SHP77 (cell line): Measurements from ENCODE around the gene C6orf136.

ENCODE experiments used
- DNase-seq, 2 experiments: peaks; one replicate each; lab custom pipeline; 2025; lab: John Stamatoyannopoulos, UW

The C6orf136 gene, protein sequence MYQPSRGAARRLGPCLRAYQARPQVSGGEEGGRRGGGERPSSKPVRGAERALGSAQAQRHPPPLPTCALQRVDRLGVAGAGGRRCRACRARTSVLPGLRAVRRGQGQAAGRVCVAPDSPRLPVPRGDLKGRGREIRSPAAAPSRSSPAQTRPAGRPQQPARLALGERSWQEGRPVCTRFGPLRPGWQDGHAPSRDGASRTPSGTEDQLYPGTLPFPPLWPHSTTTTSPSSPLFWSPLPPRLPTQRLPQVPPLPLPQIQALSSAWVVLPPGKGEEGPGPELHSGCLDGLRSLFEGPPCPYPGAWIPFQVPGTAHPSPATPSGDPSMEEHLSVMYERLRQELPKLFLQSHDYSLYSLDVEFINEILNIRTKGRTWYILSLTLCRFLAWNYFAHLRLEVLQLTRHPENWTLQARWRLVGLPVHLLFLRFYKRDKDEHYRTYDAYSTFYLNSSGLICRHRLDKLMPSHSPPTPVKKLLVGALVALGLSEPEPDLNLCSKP

DNA sequence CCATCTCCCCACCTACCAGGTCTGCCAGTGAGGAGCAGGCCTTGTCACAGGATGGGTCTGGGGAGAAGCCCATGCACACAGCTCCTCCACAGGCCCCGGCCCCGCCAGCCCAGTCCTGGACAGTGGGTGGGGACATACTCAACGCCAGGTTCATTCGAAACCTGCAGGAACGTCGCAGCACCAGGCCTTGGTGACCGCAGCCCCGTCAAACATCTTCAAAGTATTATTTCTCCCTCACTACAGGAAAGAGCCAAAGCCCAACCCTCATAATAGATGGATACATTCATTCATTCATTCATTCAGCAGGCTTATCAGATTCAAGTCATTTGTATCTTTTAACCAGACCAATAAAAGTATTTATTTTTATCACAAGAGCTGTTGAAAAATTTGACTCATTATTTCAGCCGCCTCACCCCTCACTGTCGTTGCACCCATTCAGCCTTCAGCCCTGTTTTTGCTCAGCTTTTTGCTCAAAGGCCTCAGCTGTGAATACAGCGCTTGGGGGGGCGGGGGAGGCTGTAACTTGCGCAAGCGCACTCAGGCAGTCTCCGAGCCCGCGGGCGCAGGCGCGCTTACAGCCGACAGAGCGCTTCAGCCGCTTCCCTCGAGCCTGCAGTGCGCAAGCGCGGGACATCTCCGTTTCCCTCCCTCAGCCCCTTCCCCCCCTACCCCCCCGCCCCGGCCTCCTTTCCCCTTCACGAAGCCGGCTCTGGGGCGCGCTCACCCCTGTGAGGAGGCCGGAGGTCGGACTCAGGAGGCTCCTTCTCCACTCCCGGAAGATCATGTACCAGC, at the start of gene C6orf136:
Gene C6orf136, plus strand, starts transcription at position 684 of the 792 bp plus-strand sequence. Its CDS starts 99 bp downstream, at position 783.
- DNase-seq: peak; percentile 80 to 94

DNA sequence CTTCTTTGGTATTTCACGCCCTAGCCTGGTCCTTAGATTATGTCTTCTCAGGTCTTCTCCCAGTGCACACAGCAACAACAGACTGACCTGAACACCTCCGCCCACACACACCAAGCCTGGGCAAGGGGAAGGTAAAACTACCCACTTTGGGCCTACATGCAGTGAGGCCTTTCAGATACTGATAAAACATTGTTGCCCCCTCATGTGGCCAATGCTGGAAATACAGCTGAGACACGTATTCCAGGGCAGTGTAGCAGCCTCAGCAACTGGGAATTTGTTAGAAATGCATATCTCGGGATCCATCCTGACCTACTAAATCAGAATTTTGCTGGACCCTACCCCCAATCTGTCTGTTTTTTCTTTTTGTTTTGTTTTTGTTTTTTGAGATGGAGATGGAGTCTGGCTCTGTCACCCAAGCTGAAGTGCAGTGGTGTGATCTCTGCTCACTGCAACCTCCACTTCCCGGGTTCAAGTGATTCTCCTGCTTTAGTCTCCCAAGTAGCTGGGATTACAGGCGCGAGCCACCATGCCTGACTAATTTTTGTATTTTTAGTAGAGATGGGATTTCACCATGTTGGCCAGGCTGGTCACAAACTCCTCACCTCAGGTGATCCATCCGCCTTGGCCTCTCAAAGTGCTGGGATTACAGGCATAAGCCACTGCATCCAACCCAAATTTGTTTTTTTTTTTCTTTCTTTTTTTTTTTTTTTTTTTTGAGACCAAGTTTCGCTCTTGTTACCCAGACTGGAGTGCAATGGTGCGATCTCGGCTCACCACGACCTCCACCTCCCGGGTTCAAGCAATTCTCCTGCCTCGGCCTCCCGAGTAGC, 49.4 kb upstream of the C6orf136 start:
- DNase-seq: peak; percentile 65 to 71

- no peak for DNase-seq
Measured at GRCh38 chr6:30598912-30599624, 47.9 kb upstream of the C6orf136 start.

DNA sequence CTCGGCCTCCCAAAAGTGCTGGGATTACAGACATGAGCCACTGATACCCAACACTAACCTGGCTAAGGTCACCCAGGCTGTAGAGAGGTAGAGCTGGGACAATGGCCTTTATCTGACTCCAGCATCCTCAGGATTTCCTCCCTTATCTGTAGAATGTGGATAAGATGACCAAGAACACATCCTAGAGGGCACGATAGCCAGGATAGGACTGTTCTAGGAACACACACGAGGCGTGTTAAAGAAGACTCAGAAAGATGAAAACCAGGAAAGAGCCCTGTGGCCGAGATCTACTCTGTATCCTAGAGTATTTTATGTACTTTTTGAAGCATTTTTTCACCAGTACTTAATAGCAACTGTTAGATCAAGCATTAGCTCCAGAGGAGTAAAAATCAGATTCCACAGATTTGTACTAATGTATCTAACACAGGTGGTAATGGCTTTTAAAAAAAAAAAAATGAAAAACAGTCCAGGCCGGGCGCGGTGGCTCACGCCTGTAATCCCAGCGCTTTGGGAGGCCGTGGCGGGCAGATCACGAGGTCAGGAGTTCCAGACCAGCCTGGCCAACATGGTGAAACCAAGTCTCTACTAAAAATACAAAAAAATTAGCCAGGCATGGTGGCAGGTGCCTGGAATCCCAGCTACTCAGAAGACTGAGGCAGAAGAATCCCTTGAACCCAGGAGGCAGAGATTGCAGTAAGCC, 47.2 kb upstream of the C6orf136 start:
- no peak for DNase-seq

- no peak for DNase-seq
Measured at GRCh38 chr6:30600451-30600961, 46.4 kb upstream of the C6orf136 start.

DNA sequence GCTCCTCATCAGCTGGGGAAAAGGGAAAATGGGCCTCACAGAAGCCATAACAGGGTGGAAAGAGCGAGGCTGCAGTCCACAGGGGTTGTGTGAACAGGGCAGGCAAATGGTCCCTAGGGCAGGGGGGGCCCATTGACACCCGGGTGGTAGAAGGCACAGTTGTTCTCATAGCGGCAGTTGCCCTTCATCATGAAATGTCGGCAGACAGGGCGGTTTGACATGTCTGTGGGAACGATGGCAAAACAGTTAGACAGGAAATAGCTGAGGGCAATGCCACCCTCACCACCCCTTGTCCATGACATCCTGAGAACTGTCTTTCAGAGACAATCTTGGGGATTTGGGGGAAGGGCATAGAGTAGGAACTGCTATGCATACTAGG, 45.5 kb upstream of the C6orf136 start:
- no peak for DNase-seq

DNA sequence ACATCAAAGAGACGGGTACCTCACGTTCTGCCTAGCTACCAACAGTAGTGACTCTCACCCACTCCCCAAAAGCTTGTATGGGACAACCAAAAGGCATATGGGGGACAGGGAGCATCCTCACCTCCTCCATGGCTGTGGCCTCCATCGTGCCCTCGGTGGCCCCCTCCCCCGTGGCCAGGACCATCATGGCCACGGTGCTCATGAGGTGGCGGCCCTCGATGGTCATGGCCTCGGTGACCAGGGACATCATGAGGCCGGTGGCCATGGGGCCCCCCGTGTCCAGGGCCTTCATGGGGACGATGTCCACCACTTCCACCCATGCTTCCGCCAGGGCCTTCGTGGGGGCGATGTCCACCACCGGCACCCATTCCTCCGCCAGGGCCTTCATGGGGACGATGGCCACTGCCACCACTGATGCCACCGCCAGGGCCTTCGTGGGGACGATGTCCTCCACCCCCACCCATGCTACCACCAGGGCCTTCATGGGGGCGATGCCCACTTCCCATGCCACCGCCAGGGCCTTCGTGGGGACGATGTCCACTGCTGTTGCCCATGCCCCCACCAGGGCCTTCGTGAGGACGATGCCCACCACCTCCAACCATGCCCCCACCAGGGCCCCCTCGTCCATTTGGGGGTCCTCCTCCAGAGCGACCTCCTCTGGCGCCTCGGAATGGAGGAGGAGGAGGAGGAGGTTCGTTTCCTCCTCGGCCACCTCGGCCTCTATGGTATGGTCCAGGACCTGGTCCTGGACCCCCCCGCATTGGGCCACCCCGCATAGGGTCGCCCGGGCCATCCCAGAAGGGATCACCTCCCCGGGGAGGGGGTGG, 44.9 kb upstream of the C6orf136 start:
- no peak for DNase-seq

DNA sequence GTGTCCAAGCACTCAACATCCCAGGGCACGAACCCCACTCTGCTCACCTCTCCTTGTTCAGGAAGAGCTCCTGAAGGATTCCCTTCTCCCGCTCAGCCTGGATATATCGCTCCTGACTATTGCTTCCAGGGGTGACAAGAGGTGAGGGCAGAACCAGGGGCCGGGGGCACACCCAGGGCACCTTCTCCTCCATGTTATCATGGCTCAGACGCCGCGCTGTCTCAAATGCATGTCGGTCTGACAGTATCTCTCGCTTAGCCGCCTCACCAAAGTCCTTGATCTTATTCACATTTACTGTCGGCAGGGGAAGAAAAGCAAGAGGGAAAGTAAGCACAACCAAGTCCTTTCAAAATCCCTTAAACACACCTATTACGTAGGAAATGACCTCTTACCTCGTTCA, 43.0 kb upstream of the C6orf136 start:
- no peak for DNase-seq

DNA sequence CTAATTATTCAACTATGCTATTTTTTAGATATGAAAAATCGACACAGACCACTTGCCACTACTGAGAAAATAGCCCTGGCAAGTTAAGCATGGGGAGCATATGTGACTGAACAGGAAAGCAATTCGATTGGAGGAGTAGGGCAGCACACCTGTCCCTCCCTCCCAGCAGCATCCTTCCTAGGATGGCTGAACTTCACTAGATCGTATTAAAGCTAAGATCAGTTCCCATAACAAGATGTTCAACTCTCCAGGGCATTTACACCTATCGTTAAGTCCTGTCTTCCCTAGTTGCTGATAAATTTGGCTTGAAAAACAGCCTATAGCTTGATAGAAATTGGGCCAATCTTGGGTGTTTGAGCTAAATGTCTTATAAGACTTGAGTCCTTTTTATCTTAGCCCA, 36.9 kb upstream of the C6orf136 start:
- DNase-seq: no peak

DNA sequence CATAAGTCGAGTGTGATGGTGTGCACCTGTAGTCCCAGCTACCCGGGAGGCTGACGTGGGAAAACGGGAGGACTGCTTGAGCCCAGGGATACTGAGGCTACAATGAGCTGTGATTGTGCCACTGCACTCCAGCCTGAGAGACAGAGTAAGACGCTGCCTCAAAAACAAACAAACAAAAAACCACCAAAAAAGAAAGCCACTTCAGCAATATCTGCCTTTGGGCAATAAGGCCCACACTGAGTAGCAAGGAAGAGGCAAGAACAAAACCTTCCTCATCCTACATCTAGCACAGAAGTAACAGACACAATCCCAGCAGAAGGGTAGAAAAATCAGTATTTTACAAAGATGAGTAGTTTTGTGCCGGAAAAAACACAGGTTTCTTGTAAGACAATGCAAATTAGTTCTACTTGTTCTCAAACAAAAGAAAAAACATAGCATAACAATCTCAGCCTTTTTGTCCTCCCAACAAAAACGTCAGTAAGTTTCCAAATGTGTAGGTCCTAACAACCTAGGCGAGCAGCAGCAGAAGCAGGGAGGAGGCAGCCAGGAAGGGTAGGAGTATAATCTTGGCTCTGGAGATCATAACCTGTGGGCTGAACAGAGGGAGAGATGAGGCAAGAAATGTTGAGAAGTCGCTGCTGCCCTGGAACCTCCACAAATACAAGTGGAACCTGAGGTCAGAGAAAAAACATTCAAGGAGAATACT, 35.6 kb upstream of the C6orf136 start:
- DNase-seq: no peak

DNA sequence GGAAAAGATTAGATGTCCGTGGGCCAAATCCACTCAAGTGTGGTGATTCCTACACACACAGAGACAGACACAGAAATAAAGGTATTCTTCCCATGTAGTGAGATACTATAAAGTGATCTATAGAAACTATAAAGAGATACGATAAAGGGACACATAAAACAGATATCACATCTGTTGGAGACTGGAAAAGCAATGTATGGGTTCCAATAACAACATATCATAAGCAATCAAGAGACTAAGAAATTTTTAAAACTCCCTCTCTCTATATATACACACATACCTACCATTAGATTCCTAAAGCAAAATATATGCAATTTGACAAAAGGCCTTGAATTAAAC, 35.1 kb upstream of the C6orf136 start:
- no peak for DNase-seq

DNA sequence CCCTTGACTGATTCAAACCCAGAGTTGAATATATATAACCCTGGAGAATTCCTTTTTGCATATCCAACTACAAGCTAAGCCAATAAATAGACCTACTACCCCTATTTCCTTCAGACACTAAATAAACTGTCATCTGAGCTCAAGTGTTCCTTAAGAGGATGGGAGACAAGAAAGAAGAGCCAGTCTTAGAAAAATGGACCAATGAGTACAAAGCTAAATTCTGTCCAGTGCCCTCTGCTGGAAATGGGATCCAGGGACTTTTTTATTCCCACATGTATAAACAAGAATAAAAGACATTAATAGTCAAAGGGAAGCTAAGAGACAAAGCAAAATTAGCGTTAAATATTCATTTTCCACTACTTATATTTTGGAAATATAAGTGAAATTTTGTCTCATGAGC, 34.7 kb upstream of the C6orf136 start:
- DNase-seq: no peak

DNA sequence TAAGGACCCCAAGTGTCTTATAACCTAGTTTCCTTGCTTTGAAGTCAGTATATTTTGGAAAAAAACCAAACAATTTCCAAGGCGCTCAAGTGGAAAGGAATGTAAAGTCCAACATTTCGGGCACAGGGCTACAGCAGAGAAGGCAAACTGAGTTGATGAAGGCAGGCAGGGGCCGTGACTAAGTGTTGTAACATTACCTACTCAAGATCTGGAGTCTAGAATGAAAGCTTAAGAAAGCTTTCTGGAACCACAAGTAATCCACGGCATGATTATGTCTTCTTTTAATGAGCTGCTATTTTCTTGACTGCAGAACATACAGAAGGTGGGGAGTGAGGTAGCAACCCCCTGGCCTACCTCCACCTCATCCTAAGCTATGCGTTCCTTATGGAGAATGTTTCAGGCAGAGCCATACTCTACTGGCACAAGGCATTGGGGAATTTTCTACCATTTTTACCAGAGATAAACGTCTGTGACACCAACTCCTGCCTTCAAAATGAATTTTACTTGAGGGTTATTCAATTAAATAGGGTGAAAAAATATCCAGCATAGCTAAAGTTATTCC, 34.2 kb upstream of the C6orf136 start:
- no peak for DNase-seq

- DNase-seq: no peak
Measured at GRCh38 chr6:30613251-30614043, 33.5 kb upstream of the C6orf136 start.

DNA sequence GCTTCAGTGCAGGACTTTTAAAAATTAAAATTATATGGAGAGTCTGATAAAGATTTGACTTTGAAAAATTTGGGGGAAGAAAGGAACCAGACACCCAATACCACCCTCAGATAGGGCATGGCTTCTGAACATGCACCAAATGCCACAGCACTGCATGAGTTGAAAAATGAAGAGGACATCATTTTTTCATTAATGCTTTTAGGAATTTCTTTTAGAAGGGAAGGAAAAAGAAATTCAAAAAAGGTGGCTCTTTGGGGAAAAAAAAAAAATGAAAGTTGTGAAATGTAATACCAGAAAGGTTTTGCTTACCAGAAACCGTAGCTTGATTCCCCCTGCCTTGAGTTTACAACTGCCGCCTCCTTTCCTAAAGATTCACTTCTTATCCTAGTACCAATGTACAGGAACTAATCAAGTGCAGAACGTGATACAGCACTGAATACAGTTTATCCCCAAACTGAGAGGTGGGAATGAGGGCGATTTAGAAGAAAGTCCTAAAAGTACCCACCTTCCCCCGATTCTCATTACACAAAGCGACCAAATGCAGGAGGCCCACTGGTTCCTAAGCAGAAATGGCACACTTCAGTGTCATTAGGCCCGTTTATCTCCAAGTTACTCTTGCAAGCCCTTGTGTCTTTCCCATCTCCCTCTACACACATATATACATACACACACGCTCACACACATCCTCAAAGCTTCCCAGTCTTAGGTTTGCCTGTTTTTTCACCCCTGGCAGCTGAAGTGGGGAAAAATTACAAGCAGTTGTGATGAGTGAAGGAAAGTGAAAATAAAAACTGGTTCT, 32.7 kb upstream of the C6orf136 start:
- DNase-seq: no peak

- DNase-seq: peak; percentile 88 to 92
Measured at GRCh38 chr6:30614843-30615218, 32.1 kb upstream of the C6orf136 start.

GRCh38 chr6:30615219-30615957, 31.5 kb upstream of the C6orf136 start:
- no peak for DNase-seq
